Measurements from ENCODE around the gene NCL.
"Not testable (repeated sequence)": the region's sequence is repeated elsewhere in the genome, so short reads cannot be mapped to it uniquely, and the experiment has no call there.

The NCL gene

DNA sequence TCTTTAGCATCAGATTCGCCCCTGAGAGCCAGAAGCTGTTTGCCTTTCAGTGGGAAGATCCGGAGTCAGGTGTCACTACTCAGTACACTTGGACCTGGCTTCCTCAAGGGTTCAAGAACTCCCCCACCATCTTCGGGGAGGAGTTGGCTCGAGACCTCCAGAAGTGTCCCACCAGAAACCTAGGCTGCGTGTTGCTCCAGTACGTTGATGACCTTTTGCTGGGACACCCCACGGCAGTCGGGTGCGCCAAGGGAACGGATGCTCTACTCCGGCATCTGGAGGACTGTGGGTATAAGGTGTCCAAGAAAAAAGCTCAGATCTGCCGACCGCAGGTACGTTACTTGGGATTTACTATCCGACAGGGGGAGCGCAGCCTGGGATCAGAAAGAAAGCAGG is 60.1 kb downstream of the NCL start:
- not testable (repeated sequence) for DNase-seq

Data from T-helper 2 cell (primary cell).